SHP77 (cell line): ENCODE results near the gene MDK.

Experiments
- DNase-seq, 2 experiments: peaks; one replicate each; lab custom pipeline; 2025; lab: John Stamatoyannopoulos, UW

Gene MDK, protein sequence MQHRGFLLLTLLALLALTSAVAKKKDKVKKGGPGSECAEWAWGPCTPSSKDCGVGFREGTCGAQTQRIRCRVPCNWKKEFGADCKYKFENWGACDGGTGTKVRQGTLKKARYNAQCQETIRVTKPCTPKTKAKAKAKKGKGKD

GRCh38 chr11:46381048-46381818 is at the start of gene MDK:
Gene MDK, plus strand, starts transcription at chr11:46381669. Its CDS starts 389 bp downstream, at chr11:46382058.
- DNase-seq, result peak in 1 of 2 experiments; percentile 18

- DNase-seq, result no peak
These were observed 49.3 kb upstream of the MDK start for GRCh38 chr11:46332093-46332567.

DNA sequence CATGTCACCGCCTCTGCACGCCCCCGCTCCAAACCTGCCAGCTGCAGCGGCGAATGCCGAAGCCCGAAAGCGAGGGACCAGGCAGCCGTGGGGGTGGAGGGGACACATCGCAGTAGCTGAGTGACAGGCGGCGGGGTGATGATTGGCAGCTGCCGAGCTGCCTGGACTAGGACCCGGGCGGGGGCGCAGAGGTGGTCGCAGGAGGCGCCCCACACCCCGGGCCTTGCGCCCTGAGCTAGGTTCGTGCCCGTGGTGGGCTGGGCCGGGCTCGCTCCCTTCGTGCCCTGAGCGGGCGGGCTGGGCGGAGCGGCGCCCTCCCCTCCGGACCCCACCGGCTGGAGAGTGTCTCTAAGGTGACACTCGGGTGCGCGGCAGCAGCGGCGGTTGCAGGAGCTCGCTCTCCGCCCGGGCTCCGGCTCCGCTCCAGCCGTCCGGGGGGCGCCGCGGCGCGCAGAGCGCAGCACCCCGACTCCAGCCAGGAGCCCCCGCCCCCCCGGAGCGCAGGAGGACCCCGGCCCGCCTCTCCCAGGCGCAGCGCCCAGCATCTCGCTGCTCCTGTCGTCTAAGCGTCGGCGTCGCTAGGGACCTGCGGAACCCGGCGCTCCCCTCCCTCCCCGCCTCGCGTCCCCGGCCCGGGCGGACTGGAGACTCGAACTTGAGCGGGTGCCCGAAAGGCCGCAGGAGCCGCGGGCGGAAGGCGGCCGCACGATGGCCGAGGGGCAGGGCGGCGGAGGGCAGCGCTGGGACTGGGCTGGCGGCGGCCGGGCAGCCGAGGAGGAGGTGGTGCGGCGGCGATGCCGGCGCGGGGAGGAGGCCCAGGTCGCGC is 48.7 kb upstream of the MDK start:
- DNase-seq, result no peak

DNA sequence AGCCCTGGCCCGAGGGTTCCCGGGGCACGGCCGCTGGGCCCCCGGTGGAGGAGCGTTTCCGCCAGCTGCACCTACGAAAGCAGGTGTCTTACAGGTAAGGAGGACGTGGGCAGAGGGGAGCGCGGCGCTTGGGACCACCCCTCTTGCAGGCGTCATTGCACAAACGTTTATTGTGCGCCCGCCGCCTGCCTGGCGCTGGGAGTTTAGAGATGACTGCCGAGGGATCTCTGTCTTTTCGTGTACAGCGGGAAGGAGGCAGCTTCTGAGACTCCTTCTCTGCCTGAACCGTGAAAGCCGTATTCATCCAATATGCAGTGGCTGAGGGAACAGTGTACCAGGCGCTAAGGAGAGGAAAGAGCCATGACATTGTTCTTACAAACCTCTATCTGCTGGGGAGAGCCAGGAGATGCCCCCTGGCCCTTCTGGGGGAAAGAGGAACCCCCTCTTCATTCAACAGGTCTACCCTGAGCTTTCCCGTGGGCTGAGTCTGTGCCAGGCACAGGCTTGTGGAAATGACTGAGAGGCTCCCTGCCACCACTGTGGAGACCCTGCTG is 48.0 kb upstream of the MDK start:
- DNase-seq, result no peak

DNA sequence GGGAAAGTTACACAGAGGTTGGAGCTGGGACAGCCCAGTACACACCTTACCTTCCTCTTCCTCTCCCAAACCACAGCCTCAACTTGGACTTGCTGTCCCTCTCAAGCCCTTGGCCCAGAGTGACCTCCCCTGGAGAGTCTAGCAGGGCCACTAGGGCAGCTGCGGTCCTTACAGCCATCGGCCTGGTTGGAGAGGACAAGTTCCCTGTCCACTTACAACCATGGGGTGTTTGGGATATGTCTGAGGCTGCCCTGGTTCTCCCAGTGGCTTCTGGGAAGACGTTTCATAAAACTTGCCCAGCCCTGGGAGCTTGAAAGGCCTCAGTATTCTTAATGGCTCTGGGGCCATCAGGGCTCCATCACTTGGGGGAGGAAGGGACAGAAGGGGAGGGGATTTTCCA is 47.3 kb upstream of the MDK start:
- no peak for DNase-seq

- DNase-seq, result no peak
These were observed 46.2 kb upstream of the MDK start for GRCh38 chr11:46335271-46335670.

DNA sequence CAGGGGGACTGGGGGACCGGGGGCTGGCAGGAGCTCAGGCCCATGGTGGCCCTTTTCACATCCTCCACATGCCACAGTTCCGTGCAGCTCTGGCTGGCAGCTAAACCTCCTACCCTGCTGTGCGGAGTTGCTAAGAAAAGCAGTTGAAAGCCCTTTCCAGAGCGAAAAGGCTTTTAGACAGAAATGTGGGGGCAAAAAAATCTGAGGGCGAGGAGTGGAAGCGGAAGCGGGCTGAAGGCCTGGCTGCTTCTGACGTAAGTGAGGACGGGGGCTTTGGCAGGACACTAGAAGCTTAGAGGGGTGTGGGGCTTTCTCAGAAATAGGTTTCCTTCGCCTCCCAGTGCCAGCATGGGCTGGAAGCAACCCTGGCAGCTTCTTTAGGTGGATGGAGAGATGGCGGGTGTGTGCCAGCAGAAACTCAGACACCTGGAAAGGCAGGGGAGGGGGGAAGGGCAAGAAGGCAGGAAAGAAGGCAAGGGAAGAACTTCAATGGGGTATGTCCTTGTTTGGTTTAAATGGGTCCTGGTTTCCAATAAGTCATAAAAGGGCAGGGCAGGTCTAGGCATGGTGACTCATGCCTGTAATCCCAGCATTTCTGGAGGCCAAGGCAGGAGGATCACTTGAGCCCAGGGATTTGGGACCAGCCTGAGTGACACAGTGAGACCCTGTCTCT is 45.4 kb upstream of the MDK start:
- DNase-seq, result no peak

GRCh38 chr11:46336563-46337180 is 44.8 kb upstream of the MDK start:
- DNase-seq, result no peak

GRCh38 chr11:46337626-46338345 is 43.7 kb upstream of the MDK start:
- DNase-seq, result no peak

GRCh38 chr11:46338636-46338987 is 42.9 kb upstream of the MDK start:
- no peak for DNase-seq

- peak; percentile 34 to 53 for DNase-seq
These were observed 42.3 kb upstream of the MDK start for GRCh38 chr11:46338988-46339666.

- no peak for DNase-seq
These were observed 41.7 kb upstream of the MDK start for GRCh38 chr11:46339816-46340215.

GRCh38 chr11:46341454-46341853 is 40.0 kb upstream of the MDK start:
- no peak for DNase-seq

DNA sequence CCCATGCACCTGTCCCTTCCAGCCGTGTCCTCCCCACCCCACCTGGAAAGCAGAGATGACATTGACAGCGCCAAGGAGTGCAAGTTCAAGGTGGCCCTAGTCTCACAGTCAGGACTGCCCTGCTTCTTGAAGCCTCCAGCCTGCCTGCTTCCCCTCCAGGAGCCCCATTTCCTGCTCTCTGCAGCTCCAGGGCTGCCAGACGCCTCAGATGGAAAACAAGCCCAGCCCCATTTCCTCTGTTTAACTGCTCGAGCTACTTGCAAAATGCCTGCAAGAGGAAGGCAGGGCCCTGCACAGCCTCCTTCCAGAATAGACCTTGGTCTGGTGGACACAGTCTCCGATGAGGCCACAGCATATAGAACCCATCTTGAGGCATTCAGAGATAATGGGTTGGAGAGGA is 39.2 kb upstream of the MDK start:
- DNase-seq, result no peak

DNA sequence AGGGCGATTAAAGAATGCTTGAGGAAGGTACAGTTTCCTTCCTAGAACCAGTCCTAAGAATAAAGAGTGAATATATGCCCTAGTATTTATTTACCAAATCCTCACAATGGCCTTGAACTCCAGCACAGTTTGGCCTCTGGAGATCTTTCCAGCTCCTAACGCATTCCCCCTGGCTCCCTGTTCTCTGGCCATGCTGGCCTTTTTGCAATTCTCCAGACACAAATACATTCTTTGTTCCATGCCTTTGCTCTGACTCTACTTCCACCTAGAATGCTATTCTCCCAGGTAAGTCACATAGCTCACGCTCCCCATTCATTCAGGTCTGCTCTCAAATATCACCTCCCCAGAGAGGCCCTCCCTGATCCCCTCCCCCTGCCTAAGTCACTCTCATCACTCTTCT is 37.9 kb upstream of the MDK start:
- DNase-seq, result no peak

DNA sequence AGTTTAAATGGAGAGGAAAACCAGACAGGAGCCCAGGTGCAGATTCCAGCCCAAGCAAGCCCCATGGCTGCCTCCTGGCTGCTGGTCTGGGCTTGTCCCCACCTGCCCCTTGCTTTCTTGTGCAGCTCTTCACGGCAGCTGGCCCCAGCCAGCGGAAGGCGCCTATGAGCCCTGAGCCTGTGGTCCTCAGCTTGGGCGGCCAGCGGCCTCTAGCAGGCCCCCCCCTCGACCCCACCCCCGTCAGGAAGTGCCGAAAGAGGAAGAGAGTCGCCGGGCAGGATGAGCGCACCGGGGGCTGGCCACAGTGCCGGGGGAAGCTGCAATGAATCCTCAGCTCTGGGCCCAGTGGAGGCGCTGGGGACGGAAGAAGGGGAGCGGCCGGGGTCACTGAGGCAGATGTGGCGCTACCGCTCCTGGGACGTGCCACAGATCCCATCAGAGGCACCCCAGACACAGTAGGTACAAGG is 36.3 kb upstream of the MDK start:
- peak; percentile 82 to 83 for DNase-seq

DNA sequence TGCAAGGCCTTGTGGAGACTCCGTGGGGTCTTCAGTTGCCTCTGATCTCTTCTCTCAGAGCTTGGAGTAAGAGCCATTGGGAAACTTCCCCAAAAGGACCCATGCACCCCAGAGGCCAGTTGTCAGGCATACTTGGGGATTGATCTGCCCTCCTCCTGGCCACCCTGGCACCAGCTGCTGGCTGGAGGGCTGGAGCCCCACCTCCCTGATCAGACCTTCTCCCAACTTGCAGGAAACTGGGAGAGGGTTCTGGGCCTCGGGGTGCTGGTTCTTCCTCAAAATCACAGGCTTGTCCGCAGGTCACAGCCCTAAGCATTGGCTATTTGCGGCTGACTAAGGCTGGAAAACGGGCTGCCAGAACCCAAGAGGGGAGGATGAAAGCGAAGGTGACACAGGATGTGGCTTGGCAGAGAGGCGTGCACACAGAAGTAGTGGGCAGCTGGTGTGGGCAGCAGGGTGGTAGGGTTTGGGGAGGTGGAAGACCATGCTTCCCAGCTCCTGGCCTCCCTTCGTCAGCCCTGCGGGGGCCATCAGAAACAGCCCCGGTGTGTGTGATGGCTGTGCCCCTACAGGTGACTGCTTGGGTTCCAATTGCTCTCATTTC is 35.5 kb upstream of the MDK start:
- DNase-seq, result peak; percentile 28 to 63

GRCh38 chr11:46346886-46347636 is 34.4 kb upstream of the MDK start, which contains the start of gene DGKZ:
Gene DGKZ, plus strand, starts transcription at chr11:46347463. Its CDS starts 197 bp downstream, at chr11:46347660.
- peak; percentile 77 to 84 for DNase-seq
